ENCODE measurements around the gene SERPINA1. TPM values are rescaled to one million over a fixed set of nuclear protein-coding genes. Genes with fewer than 3 reads are reported as not detected.

The SERPINA1 gene
- total and polyA plus RNA-seq, 2 of the 13 experiments (the other 11 are each of a cell fraction or from before 2014, with no cell fraction given): 3,266 to 11,015 TPM

GRCh38 chr14:94394581-94395207 lies 6.3 kb upstream of the SERPINA1 start (continued):
- TF ChIP-seq ARID3A (IDR thresholded peaks at IDR 0.05; ENCODE audit: low read depth, low read length) (peak; percentile 46; the same call in 1 of the 2 replicates), IRF2 (CRISPR knock-in tag; IDR thresholded peaks at IDR 0.05) (peak; percentile 56; the same call in 1 of the 2 replicates), SMAD3 (CRISPR knock-in tag; IDR thresholded peaks at IDR 0.05) (0 out of 2 replicates have a peak, but pooled peaks have one; percentile 23), ZFP91 (CRISPR knock-in tag; IDR thresholded peaks at IDR 0.05; ENCODE audit: borderline replicate concordance) (0 out of 2 replicates have a peak, but pooled peaks have one; percentile 49), PATZ1 (CRISPR knock-in tag; IDR thresholded peaks at IDR 0.05) (peak; percentile 73), ZNF256 (CRISPR knock-in tag; conservative IDR thresholded peaks at IDR 0.05) (no peak), FOXA1 (IDR thresholded peaks at IDR 0.05) (no peak), FOXA1 (CRISPR knock-in tag; IDR thresholded peaks at IDR 0.05) (peak; percentile 34; the same call in 1 of the 2 replicates), HMGXB3 (CRISPR knock-in tag; IDR thresholded peaks at IDR 0.05; ENCODE audit: borderline replicate concordance) (peak; percentile 43; the same call in 1 of the 2 replicates), SYNCRIP (IDR thresholded peaks at IDR 0.05; ENCODE audit: insufficient read depth, low read depth, low read length) (no peak), ZNF564 (CRISPR knock-in tag; IDR thresholded peaks at IDR 0.05) (0 out of 2 replicates have a peak, but pooled peaks have one; percentile 35), ZNF205 (CRISPR knock-in tag; IDR thresholded peaks at IDR 0.05) (no peak), ZNF331 (CRISPR knock-in tag; IDR thresholded peaks at IDR 0.05) (peak; percentile 43; the same call in 1 of the 2 replicates), ZFY (CRISPR knock-in tag; IDR thresholded peaks at IDR 0.05) (peak; percentile 47), TP53 (CRISPR knock-in tag; conservative IDR thresholded peaks at IDR 0.05) (no peak), KDM2A (CRISPR knock-in tag; IDR thresholded peaks at IDR 0.05; ENCODE audit: borderline replicate concordance, low read depth) (peak; percentile 47; the same call in 1 of the 2 replicates), ZSCAN31 (CRISPR knock-in tag; IDR thresholded peaks at IDR 0.05; ENCODE audit: low read depth) (no peak; the same call in 1 of the 2 replicates), ATRX (CRISPR knock-in tag; IDR thresholded peaks at IDR 0.05; ENCODE audit: borderline replicate concordance) (no peak), KDM1A (CRISPR knock-in tag; IDR thresholded peaks at IDR 0.05) (peak; percentile 58; the same call in 1 of the 2 replicates), BORCS8-MEF2B (CRISPR knock-in tag; IDR thresholded peaks at IDR 0.05) (no peak), MZF1 (CRISPR knock-in tag; IDR thresholded peaks at IDR 0.05; ENCODE audit: borderline replicate concordance) (no peak)
